ENCODE measurements around the gene C1QTNF3.
"Not testable (repeated sequence)": the region's sequence is repeated elsewhere in the genome, so short reads cannot be mapped to it uniquely, and the experiment has no call there.

GRCh38 chr5:34074071-34074470 is 31.1 kb upstream of the C1QTNF3 start:
- TF ChIP-seq CTCF, POLR2A, POLR2AphosphoS5 (IDR thresholded peaks at IDR 0.05): not testable (repeated sequence)
